CD8-positive, alpha-beta memory T cell (primary cell): ENCODE data around the gene SLC52A3. TPM values are rescaled to one million over a fixed set of nuclear protein-coding genes. Genes with fewer than 3 reads are reported as not detected.
"Not testable (repeated sequence)": the region's sequence is repeated elsewhere in the genome, so short reads cannot be mapped to it uniquely, and the experiment has no call there.

Experiments
- CTCF ChIA-PET: fragments of 350-600 bp; sonication (Branson Sonifier 250); formaldehyde crosslinking; loops from one replicate; lab custom pipeline; 2021; ENCODE audit warnings: antibody characterized with exemption; lab: Charles Lee
- POLR2A ChIA-PET: fragments of 350-600 bp; sonication (Branson Sonifier 250); formaldehyde crosslinking; loops from one replicate; lab custom pipeline; 2021; ENCODE audit warnings: antibody characterized with exemption; lab: Charles Lee
- DNase-seq, 5 donors: peaks; one replicate each; pipeline versions ENCODE4 v3.0.0 to v3.0.0-alpha.2; 2020 to 2022; ENCODE audit warnings: mixed read lengths in 1 of 5
- H3K27ac ChIP-seq: one replicate; pipeline ENCODE4 v1.7.0; 2013; ENCODE audit warnings: low read depth, mild to moderate bottlenecking, low read length, moderate library complexity
- H3K27me3 ChIP-seq: 2 replicates; pipeline ENCODE4 v1.7.0; 2013; ENCODE audit warnings: low read length, mild to moderate bottlenecking; ENCODE audit not compliant: insufficient read depth, poor library complexity, severe bottlenecking
- H3K36me3 ChIP-seq: 2 replicates; pipeline ENCODE4 v1.7.0; 2013; ENCODE audit warnings: mild to moderate bottlenecking, low read length, moderate library complexity; ENCODE audit not compliant: insufficient read depth
- H3K4me1 ChIP-seq: 2 replicates; pipeline ENCODE4 v1.7.0; 2013; ENCODE audit warnings: mild to moderate bottlenecking, low read length, moderate library complexity; ENCODE audit not compliant: insufficient read depth
- H3K4me3 ChIP-seq: 2 replicates; pipeline ENCODE4 v1.7.0; 2013; ENCODE audit warnings: mild to moderate bottlenecking, low read length
- H3K9me3 ChIP-seq: 2 replicates; pipeline ENCODE4 v1.7.0; 2013; ENCODE audit warnings: mild to moderate bottlenecking, low read length
- H3K27ac Mint-ChIP-seq, 8 donors: one replicate each; pipeline ENCODE4 v1.8.0; 2020 to 2021; ENCODE audit warnings: mixed read lengths in 8 of 8, mild to moderate bottlenecking in 6 of 8, inconsistent platforms in 3 of 8, moderate library complexity in 3 of 8
- H3K27me3 Mint-ChIP-seq, 2 donors: one replicate each; pipeline ENCODE4 v1.8.0; 2020 to 2021; ENCODE audit warnings: mixed read lengths in 2 of 2, mild to moderate bottlenecking in 1 of 2, moderate library complexity in 1 of 2
- H3K36me3 Mint-ChIP-seq, 3 donors: one replicate each; pipeline ENCODE4 v1.8.0; 2020 to 2021; ENCODE audit warnings: mixed read lengths in 3 of 3, inconsistent platforms in 1 of 3, mild to moderate bottlenecking in 1 of 3
- H3K4me1 Mint-ChIP-seq, 3 donors: one replicate each; pipeline ENCODE4 v1.8.0; 2020 to 2021; ENCODE audit warnings: mixed read lengths in 3 of 3, inconsistent platforms in 1 of 3, mild to moderate bottlenecking in 1 of 3
- H3K4me3 Mint-ChIP-seq, 7 donors: one replicate each; pipeline ENCODE4 v1.8.0; 2020 to 2021; ENCODE audit warnings: mixed read lengths in 7 of 7, mild to moderate bottlenecking in 6 of 7, moderate library complexity in 4 of 7, inconsistent platforms in 2 of 7
- H3K9me3 Mint-ChIP-seq, 5 donors: one replicate each; pipeline ENCODE4 v1.8.0; 2020 to 2022; ENCODE audit warnings: mixed read lengths in 5 of 5, mild to moderate bottlenecking in 3 of 5, moderate library complexity in 2 of 5, inconsistent platforms in 1 of 5
- polyA plus RNA-seq: library from polyadenylated mRNA; unstranded; fragments of 300-500 nt; fragmentation: Illumina TruSeq; gene quantifications from one replicate; pipeline ENCODE4 v1.2.3, GENCODE V29; 2021
- total RNA-seq, 2 experiments: library from RNA; stranded (reverse); gene quantifications; one replicate each; pipeline ENCODE4 v1.2.3, GENCODE V29; 2021

SLC52A3 gene
- total and polyA plus RNA-seq, 3 experiments from 2014 or later, result not detected

DNA sequence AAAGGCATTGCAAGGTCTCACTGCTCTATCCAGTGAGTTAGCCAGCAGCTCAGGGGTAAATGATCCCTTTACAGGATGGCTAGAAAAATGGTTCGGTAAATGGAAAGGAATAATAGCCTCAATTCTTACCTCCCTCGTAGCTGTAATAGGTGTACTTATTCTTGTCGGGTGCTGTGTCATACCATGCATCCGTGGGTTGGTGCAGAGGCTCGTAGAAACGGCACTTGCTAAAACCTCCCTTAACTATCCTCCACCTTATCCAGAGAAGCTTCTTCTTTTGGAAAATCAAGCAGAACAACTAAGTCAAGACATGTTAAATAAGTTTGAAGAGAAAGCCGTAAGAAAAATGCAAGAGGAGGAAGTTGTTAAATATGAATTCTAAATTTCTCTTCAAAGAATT, 31.7 kb upstream of the SLC52A3 start:
- H3K4me1 Mint-ChIP-seq, H3K27ac Mint-ChIP-seq, H3K4me3 Mint-ChIP-seq, POLR2A ChIA-PET, DNase-seq, H3K4me1 ChIP-seq, H3K27ac ChIP-seq, H3K27me3 ChIP-seq, H3K36me3 Mint-ChIP-seq, H3K9me3 ChIP-seq, H3K9me3 Mint-ChIP-seq, H3K4me3 ChIP-seq, H3K36me3 ChIP-seq: not testable (repeated sequence)
- CTCF ChIA-PET, result interaction anchor here (2.8 kb wide), 1 partner anchor 157 kb away, joined by 7 read pairs; no protein-coding TSS in a partner anchor
- peaks cover 21 to 55% of the 10 kb centered on the region in 2 donors for H3K27me3 Mint-ChIP-seq

DNA sequence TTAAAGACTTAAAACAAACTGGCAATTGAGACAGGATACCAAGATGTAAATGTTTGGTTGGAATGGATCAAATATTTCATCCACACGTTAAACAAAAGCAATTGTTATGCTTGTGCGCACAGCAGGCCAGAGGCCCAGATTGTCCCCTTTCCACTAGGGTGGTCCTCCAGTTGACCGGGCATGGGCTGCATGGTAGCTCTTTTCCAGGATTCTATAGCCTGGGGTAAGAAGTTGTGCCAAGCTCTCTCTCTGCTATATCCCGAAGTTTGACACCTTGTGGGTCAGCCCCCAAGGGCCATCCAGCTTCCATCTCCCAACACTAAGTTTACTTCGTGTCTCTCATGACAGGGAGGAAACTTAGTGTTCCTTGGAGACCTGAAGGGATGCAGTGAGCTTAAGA, 30.4 kb upstream of the SLC52A3 start:
- not testable (repeated sequence) for H3K9me3 Mint-ChIP-seq

DNA sequence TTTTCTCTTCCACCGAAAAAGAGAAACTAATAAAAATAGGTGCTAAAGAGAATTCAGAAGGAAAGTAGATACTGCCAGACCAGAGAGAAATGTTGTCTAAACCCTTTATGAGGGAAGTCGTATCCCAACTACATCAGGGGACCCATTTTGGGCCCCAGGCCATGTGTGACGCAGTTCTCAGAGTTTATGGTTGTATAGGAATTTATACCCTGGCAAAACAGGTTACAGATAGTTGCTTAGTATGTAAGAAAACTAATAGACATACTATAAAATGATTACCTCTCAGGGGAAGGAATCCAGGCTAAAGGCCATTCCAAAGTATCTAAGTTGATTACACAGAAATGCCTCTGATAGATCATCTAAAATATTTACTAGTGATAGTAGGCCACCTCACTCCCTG, 28.6 kb upstream of the SLC52A3 start:
- Mint-ChIP-seq H3K4me1 (no peaks in the 10 kb centered on the region), H3K27ac (no peak overlapping the region), H3K4me3 (no peak overlapping the region), H3K27me3 (peaks cover 28 to 64% of the 10 kb centered on the region in 2 donors), H3K36me3 (peaks cover 0 to 1% (median 0%) of the 10 kb centered on the region in 3 donors), H3K9me3 (peaks cover 0 to 14% (median 5%) of the 10 kb centered on the region in 5 donors)
- ChIA-PET POLR2A (no interaction called here), CTCF (no interaction called here)
- H3K4me1 ChIP-seq, result no peaks in the 10 kb centered on the region
- no peaks in the 10 kb centered on the region for H3K9me3 ChIP-seq
- H3K4me3 ChIP-seq, result no peak overlapping the region
- no peak overlapping the region for H3K27ac ChIP-seq
- no peaks in the 10 kb centered on the region for H3K27me3 ChIP-seq
- no peak for DNase-seq
- no peaks in the 10 kb centered on the region for H3K36me3 ChIP-seq

More for the DNA sequence above, 30.4 kb upstream of the SLC52A3 start:
- H3K4me1 Mint-ChIP-seq, H3K4me1 ChIP-seq, H3K9me3 ChIP-seq, H3K27ac ChIP-seq, H3K36me3 Mint-ChIP-seq, H3K4me3 ChIP-seq, H3K4me3 Mint-ChIP-seq, DNase-seq, H3K27ac Mint-ChIP-seq, H3K27me3 ChIP-seq, POLR2A ChIA-PET, H3K36me3 ChIP-seq: not testable (repeated sequence)
- peaks cover 28 to 64% of the 10 kb centered on the region in 2 donors for H3K27me3 Mint-ChIP-seq
- CTCF ChIA-PET, result interaction anchor here (2.8 kb wide), 1 partner anchor 158 kb away, joined by 7 read pairs; no protein-coding TSS in a partner anchor

DNA sequence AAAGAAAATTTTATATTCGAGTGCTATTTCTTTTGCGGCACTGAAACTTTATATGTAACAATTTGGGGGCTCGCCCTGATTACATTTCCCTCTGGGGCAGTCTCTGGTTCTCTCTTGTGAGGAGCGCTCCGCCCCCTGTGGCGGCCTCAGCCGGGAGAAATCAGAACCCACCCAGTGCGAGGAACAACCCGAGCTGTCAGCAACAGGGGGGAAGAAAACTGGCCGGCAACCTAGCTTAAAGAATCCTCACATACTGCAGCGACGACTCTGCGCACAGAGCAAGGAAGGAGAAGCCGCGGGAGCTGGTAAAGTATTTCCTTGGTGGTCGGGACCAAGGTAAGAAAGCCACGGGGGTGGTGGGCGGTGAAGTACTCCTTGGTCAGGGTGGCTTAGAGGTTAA, 23.9 kb upstream of the SLC52A3 start:
- CTCF ChIA-PET, result no interaction called here
- Mint-ChIP-seq H3K36me3 (peaks cover 0 to 8% (median 0%) of the 10 kb centered on the region in 3 donors), H3K4me1 (no peaks in the 10 kb centered on the region), H3K4me3 (no peak overlapping the region), H3K27me3 (peaks cover 29 to 70% of the 10 kb centered on the region in 2 donors), H3K9me3 (peaks cover 0 to 24% (median 8%) of the 10 kb centered on the region in 5 donors), H3K27ac (no peak overlapping the region)
- Histone ChIP-seq H3K27ac (no peak overlapping the region), H3K36me3 (no peaks in the 10 kb centered on the region), H3K9me3 (no peaks in the 10 kb centered on the region), H3K4me3 (no peak overlapping the region), H3K27me3 (no peaks in the 10 kb centered on the region), H3K4me1 (no peaks in the 10 kb centered on the region)
- POLR2A ChIA-PET, result no interaction called here
- no peak for DNase-seq

DNA sequence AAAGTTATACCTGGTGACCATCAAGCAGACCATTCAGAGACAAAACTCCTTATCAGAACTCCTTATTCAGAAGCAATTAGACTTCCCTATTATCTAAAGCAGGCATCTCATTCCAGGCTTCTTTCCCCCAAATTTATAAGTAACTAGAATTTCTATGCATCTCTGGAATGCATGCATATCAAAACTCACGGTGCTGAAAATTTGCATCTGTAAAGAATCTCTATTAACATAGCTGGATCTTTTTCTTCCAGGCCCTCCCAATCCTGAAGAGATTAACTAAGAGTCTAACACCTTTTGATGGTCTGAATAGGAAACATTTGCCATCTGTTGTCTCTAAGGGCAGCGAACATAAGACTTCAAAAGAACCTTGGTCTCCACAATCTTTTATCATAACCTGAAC, 22.8 kb upstream of the SLC52A3 start:
- Mint-ChIP-seq H3K27me3 (peaks cover 29 to 74% of the 10 kb centered on the region in 2 donors), H3K36me3 (peaks cover 0 to 8% (median 0%) of the 10 kb centered on the region in 3 donors), H3K4me1 (no peaks in the 10 kb centered on the region), H3K9me3 (peaks cover 0 to 25% (median 8%) of the 10 kb centered on the region in 5 donors), H3K4me3 (no peak overlapping the region), H3K27ac (no peak overlapping the region)
- no peak overlapping the region for H3K27ac ChIP-seq
- H3K9me3 ChIP-seq, result no peaks in the 10 kb centered on the region
- POLR2A ChIA-PET, result no interaction called here
- H3K4me1 ChIP-seq, result no peaks in the 10 kb centered on the region
- CTCF ChIA-PET, result no interaction called here
- DNase-seq, result no peak
- H3K36me3 ChIP-seq, result no peaks in the 10 kb centered on the region
- no peak overlapping the region for H3K4me3 ChIP-seq
- H3K27me3 ChIP-seq, result no peaks in the 10 kb centered on the region

DNA sequence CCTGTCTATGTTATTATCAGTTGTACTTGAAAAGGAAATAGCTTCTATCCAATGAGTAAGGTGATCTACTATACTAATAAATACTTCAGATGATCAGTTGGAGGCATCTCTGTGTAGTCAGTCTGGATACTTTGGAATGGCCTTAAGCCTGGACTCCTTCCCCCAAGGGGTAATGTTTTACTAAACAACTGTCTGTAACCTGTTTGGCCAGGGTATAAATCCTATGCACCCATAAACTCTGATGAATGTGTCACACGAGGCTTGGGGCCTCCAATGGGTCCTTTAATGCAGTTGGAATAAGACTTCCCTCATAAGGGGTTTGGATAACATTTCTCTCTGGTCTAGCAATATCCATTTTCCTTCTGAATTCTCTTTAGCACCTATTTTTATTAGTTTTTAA, 19.5 kb upstream of the SLC52A3 start:
- H3K4me3 Mint-ChIP-seq, result no peak overlapping the region
- ChIA-PET CTCF (no interaction called here), POLR2A (no interaction called here)
- H3K27me3 Mint-ChIP-seq, result peaks cover 27 to 63% of the 10 kb centered on the region in 2 donors
- Histone ChIP-seq H3K4me3 (no peak overlapping the region), H3K36me3 (no peaks in the 10 kb centered on the region), H3K4me1 (no peaks in the 10 kb centered on the region), H3K9me3 (no peaks in the 10 kb centered on the region), H3K27me3 (no peaks in the 10 kb centered on the region), H3K27ac (no peak overlapping the region)
- H3K9me3 Mint-ChIP-seq, result peaks cover 16 to 40% (median 19%) of the 10 kb centered on the region in 5 donors
- no peaks in the 10 kb centered on the region for H3K4me1 Mint-ChIP-seq
- H3K27ac Mint-ChIP-seq, result no peak overlapping the region
- H3K36me3 Mint-ChIP-seq, result peaks cover 0 to 8% (median 0%) of the 10 kb centered on the region in 3 donors
- no peak for DNase-seq

DNA sequence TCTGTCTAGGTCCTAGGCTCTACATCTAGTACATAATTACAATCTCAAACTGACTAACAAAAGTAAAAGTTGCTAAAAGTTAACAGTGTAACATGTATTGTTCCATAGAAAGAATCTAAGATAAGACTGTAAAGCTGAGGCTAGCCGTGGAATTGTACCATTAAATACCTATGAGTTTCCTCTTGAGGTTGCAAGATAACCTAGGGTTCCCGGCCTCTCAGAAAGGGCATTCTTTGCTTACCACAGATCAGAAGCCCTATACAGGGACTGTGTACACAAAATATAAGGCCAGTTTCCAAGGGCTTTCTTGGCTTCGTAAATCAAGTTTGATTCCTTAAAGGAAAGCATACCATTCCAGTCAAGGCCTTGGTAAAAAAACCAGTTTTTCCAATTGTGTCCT, 11.5 kb upstream of the SLC52A3 start:
- Mint-ChIP-seq H3K27me3 (peaks cover 2 to 20% of the 10 kb centered on the region in 2 donors), H3K4me1 (no peaks in the 10 kb centered on the region), H3K4me3 (no peak overlapping the region), H3K36me3 (no peaks in the 10 kb centered on the region), H3K9me3 (peaks cover 11 to 19% (median 16%) of the 10 kb centered on the region in 5 donors), H3K27ac (no peak overlapping the region)
- DNase-seq, result no peak
- POLR2A ChIA-PET, result no interaction called here
- H3K36me3 ChIP-seq, result no peaks in the 10 kb centered on the region
- H3K9me3 ChIP-seq, result no peaks in the 10 kb centered on the region
- H3K4me3 ChIP-seq, result no peak overlapping the region
- H3K4me1 ChIP-seq, result no peaks in the 10 kb centered on the region
- CTCF ChIA-PET, result no interaction called here
- no peaks in the 10 kb centered on the region for H3K27me3 ChIP-seq
- no peak overlapping the region for H3K27ac ChIP-seq

DNA sequence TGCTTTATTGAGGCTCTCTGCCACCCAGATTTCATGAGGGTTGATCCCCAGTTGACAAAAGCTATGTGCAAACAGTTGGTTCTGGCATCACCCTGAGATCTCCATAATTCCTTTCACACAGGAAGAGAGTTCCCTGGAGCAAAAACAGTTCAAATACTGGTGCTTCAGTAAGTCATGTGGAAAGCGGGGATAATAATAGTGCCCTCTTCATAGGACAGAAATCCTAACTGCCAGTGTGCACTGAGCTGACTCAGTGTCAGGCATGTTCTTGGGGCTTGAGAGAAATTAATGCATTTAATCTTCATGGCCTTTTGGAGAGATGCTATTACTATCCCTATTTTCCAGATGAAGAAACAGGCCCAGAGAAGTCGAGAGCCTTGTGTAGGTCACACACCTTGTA, 7.9 kb upstream of the SLC52A3 start:
- CTCF ChIA-PET, result no interaction called here
- Histone ChIP-seq H3K27ac (no peak overlapping the region), H3K27me3 (no peaks in the 10 kb centered on the region), H3K9me3 (no peaks in the 10 kb centered on the region), H3K4me3 (no peak overlapping the region), H3K4me1 (no peaks in the 10 kb centered on the region), H3K36me3 (no peaks in the 10 kb centered on the region)
- Mint-ChIP-seq H3K27ac (no peak overlapping the region), H3K9me3 (no peaks in the 10 kb centered on the region), H3K36me3 (no peaks in the 10 kb centered on the region), H3K4me1 (no peaks in the 10 kb centered on the region), H3K4me3 (no peak overlapping the region), H3K27me3 (peaks cover 9 to 33% of the 10 kb centered on the region in 2 donors)
- POLR2A ChIA-PET, result no interaction called here
- DNase-seq, result no peak
